ENCODE measurements around the gene NRXN3. TPM values are rescaled to one million over a fixed set of nuclear protein-coding genes. Genes with fewer than 3 reads are reported as not detected.

Gene NRXN3
- total and polyA plus RNA-seq, 2 of the 13 experiments (the other 11 are each of a cell fraction or from before 2014, with no cell fraction given) = 0.03 TPM; not detected in 1

GRCh38 chr14:78197051-78197450 lies 26.9 kb downstream of the NRXN3 start (continued):
- TF ChIP-seq, protein P1, sequence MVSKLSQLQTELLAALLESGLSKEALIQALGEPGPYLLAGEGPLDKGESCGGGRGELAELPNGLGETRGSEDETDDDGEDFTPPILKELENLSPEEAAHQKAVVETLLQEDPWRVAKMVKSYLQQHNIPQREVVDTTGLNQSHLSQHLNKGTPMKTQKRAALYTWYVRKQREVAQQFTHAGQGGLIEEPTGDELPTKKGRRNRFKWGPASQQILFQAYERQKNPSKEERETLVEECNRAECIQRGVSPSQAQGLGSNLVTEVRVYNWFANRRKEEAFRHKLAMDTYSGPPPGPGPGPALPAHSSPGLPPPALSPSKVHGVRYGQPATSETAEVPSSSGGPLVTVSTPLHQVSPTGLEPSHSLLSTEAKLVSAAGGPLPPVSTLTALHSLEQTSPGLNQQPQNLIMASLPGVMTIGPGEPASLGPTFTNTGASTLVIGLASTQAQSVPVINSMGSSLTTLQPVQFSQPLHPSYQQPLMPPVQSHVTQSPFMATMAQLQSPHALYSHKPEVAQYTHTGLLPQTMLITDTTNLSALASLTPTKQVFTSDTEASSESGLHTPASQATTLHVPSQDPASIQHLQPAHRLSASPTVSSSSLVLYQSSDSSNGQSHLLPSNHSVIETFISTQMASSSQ (IDR thresholded peaks at IDR 0.05; ENCODE audit: low read depth) = no peak
- TF ChIP-seq, protein P1 (CRISPR knock-in tag; IDR thresholded peaks at IDR 0.05; ENCODE audit: borderline replicate concordance) = no peak

- intact Hi-C loops (cut with micrococcal nuclease; ENCODE audit: unreplicated experiment) = no loop called here
- H3K9me3 ChIP-seq (ENCODE audit: low read length) = no peaks in the 10 kb centered on the region
- no peak overlapping the region for H3K9ac ChIP-seq (ENCODE audit: insufficient read depth, low read depth, low read length)
- H3K4me3 ChIP-seq (replicated peaks in 1 of 3; ENCODE audit: insufficient read depth in 1 of 3, low read depth in 2 of 3, low read length in 3 of 3) = no peak overlapping the region
- 1% methylated on average over 4 of the region's 5 CpGs for WGBS (ENCODE audit: low lambda C conversion rate)
- no peaks in the 10 kb centered on the region for H3K4me1 ChIP-seq (ENCODE audit: insufficient read depth, low read length)
- no peak overlapping the region for H3K4me2 ChIP-seq (ENCODE audit: low read depth, low read length)
- no TSS peak for BruUV-seq (replicated peaks)
- no peak for FAIRE-seq
- DNase-seq (ENCODE audit: low spot score) = no peak
- H4K20me1 ChIP-seq (ENCODE audit: insufficient read depth, low read length) = no peaks in the 10 kb centered on the region
- no peak for ATAC-seq
- H3K27me3 ChIP-seq (ENCODE audit: control insufficient read depth in 1 of 2, insufficient read depth in 2 of 2, low read length in 2 of 2) = no peaks in the 10 kb centered on the region
- H3K27ac ChIP-seq (ENCODE audit: extremely low read length, insufficient read depth, low read length) = no peak overlapping the region
- CTCF ChIA-PET (ENCODE audit: low intra/inter-chr PET ratio, low total read pairs) = no interaction called here
- in situ Hi-C loops (cut with HindIII; ENCODE audit: extremely low pct_ligation_motif_present, low pct_unique_long_range_greater_than_20kb) = no loop called here
- H3K79me2 ChIP-seq (ENCODE audit: insufficient read depth, low read length) = no peaks in the 10 kb centered on the region
- POLR2A ChIA-PET = no interaction called here
- H3K36me3 ChIP-seq (replicated peaks in 1 of 2; ENCODE audit: control insufficient read depth in 1 of 2, insufficient read depth in 2 of 2, low read length in 2 of 2) = no peaks in the 10 kb centered on the region
- no peak overlapping the region for H2AFZ ChIP-seq (ENCODE audit: low read length)
- no peak for TF ChIP-seq ZNF253 (CRISPR knock-in tag; IDR thresholded peaks at IDR 0.05; ENCODE audit: borderline replicate concordance)
- TF ChIP-seq ZNF496 (CRISPR knock-in tag; IDR thresholded peaks at IDR 0.05; ENCODE audit: insufficient replicate concordance) = no peak
- TF ChIP-seq FOXO1 (CRISPR knock-in tag; IDR thresholded peaks at IDR 0.05) = no peak
- no peak for TF ChIP-seq ZNF335 (CRISPR knock-in tag; IDR thresholded peaks at IDR 0.05)
- TF ChIP-seq PAF1 (CRISPR knock-in tag; IDR thresholded peaks at IDR 0.05) = no peak
- TF ChIP-seq SIN3A (IDR thresholded peaks at IDR 0.05; ENCODE audit: borderline replicate concordance, low read depth, low read length) = no peak
- no peak for TF ChIP-seq ATF7-NPFF (CRISPR knock-in tag; IDR thresholded peaks at IDR 0.05; ENCODE audit: low read depth)
- no peak for TF ChIP-seq ZBTB40 (IDR thresholded peaks at IDR 0.05)
- TF ChIP-seq ZBTB40 (CRISPR knock-in tag; IDR thresholded peaks at IDR 0.05) = no peak
Measured at GRCh38 chr14:78202163-78202562, 32.0 kb downstream of the NRXN3 start.

Measured in HepG2 (cell line).